Activated CD8-positive, alpha-beta memory T cell treated with anti-CD3 and anti-CD28 coated beads for 1 hour (primary cell): Measurements from ENCODE around the gene DNAJC12.
A peak's percentile ranks its signal among the peaks of the same experiment; 100 is the strongest.
"Not testable (repeated sequence)": the region's sequence is repeated elsewhere in the genome, so short reads cannot be mapped to it uniquely, and the experiment has no call there.

Experiments
- DNase-seq, 2 donors: peaks; one replicate each; pipeline ENCODE4 v3.0.0-alpha.2; 2020; ENCODE audit warnings: low read depth in 1 of 2; ENCODE audit errors: extremely low read depth in 1 of 2

The DNAJC12 gene

DNA sequence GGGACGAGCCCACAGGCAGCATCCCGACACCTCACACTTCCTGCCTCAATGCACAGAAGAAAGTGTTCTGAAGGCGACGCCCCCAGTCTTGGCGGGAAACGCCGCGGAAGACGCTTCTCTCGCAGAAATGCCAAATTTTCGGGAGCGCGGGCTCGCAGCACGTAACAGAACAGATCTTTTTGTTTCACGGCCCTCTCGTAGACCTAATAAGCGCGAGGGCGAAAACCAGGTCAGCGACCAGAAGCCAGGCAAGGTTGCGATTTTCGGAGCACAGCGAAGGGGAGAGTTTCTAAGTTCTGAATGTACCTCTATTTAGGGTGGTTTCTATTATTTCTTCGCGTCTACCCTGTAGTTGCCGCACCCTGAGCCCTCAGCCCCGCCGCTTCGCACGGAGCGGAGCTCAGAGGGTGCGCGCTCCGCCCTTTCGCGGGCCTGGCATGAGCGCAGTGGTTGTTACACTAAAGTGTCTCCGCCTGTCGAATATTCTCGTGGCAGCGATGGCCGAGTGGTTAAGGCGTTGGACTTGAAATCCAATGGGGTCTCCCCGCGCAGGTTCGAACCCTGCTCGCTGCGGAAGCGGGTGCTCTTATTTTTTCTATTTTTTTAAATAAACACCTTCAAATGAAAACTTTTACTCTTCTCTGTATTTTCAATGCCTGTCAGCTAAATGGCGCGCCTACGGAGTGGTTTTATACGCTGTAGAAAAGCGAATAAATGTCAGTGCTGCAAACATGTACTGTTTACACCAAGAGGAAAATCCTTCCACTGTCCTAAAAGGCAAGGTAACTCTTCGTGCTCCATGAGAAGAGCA, 73.8 kb downstream of the DNAJC12 start:
- peak; percentile 87 to 88 for DNase-seq

DNA sequence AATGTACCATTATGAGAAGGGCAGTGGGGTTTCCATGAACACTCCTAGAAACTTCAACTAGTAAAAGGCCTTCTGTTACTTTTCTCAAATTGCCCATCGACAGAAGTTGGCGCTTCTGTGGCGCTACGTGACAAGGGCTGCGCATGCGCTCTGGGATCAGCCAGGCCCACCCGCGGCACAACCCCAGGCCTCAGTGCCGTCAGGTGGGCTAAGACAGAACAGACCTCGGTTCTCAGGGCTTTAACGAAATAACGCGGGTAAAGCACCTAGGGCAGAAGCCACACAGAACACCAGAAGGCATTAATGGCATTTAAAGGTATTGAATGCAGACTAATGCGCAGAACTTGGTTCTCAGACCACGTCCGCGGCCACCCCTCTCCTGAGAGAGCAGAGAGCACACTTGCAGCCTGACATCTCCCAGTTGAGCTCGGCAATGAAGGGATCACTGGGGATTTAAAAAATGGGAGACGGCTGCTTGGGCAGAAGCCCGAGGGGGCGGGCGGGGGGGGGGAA, 74.4 kb downstream of the DNAJC12 start:
- peak; percentile 56 to 63 for DNase-seq

DNA sequence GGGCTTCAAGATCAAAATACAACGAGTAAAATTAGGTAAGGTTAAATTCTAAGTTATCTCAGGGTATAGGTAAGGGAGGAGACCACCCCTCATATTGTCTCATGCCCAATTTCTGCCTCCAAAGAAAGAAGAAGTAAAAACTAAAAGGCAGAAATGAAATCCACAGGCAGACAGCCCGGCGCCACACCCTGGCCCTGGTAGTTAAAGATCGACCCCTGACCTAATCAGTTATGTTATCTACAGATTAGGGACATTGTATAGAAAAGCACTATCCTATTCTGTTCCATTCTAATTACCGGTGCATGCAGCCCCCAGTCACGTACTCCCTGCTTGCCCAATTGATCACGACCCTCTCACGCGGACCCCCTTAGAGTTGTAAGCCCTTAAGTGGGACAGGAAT, 75.4 kb downstream of the DNAJC12 start:
- not testable (repeated sequence) for DNase-seq

DNA sequence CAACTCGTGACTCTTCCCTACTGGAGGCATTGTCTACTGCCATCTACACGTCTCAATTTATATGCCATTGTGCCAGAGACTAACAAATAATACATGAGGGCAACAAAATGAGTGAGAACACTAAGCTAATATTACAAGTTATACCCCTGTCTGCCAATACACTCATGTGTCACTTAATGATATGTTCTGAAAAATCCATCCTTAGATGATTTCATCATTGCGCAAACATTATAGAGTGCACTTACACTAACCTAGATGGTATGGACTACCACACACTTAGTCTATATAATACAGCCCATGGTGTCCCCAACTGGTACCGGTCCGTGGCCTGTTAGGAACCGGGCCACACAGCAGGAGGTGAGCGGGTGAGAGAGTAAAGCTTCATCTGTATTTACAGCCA, 77.7 kb downstream of the DNAJC12 start:
- DNase-seq, result no peak
